ENCODE results near the gene SEPTIN11. TPM values are rescaled to one million over a fixed set of nuclear protein-coding genes. Genes with fewer than 3 reads are reported as not detected.

The SEPTIN11 gene
- total RNA-seq, 1 donor from 2014 or later: 623 TPM

GRCh38 chr4:76951672-76952010 is 2.1 kb downstream of the SEPTIN11 start:
- peak overlapping the region; percentile 92 for H3K4me3 Mint-ChIP-seq (ENCODE audit: unreplicated experiment)
- peak overlapping the region; percentile 99 for H3K9ac ChIP-seq (ENCODE audit: low read length)
- H3K27me3 ChIP-seq (ENCODE audit: insufficient read depth, low read length): no peaks in the 10 kb centered on the region
- H3K27me3 Mint-ChIP-seq (ENCODE audit: low read depth, unreplicated experiment): no peaks in the 10 kb centered on the region
- TF ChIP-seq CTCF (IDR thresholded peaks at IDR 0.05; ENCODE audit: insufficient read depth, low read depth, low read length) (no peak), EZH2 (IDR thresholded peaks at IDR 0.05; ENCODE audit: insufficient read depth, low read length) (no peak)
- no peak overlapping the region for H2AFZ ChIP-seq (ENCODE audit: low read depth, low read length)
- H3K27ac ChIP-seq (ENCODE audit: low read depth, low read length): peak overlapping the region; percentile 96
- peak overlapping the region; percentile 94 for H3K4me2 ChIP-seq (ENCODE audit: low read length)
- H3K36me3 Mint-ChIP-seq (ENCODE audit: low read depth, unreplicated experiment): peaks cover 17% of the 10 kb centered on the region
- no peaks in the 10 kb centered on the region for H3K9me3 ChIP-seq (ENCODE audit: insufficient read depth, low read depth, low read length)
- no peaks in the 10 kb centered on the region for H3K9me3 Mint-ChIP-seq (ENCODE audit: unreplicated experiment)
- peak overlapping the region; percentile 95 for H3K4me3 ChIP-seq (ENCODE audit: insufficient read depth, low read depth, low read length)
- peaks cover 63% of the 10 kb centered on the region for H4K20me1 ChIP-seq (ENCODE audit: insufficient read depth, low read length)
- H3K27ac Mint-ChIP-seq (ENCODE audit: unreplicated experiment): peak overlapping the region; percentile 97
- FAIRE-seq (peak; percentile 17), DNase-seq (ENCODE audit: low read depth) (peak; percentile 34)
- peaks cover 34% of the 10 kb centered on the region for H3K4me1 Mint-ChIP-seq (ENCODE audit: low read depth, unreplicated experiment)
- peaks cover 43% of the 10 kb centered on the region for H3K4me1 ChIP-seq (ENCODE audit: insufficient read depth, low read length)
- peaks cover 20% of the 10 kb centered on the region for H3K36me3 ChIP-seq (ENCODE audit: insufficient read depth, low read length)
- H3K79me2 ChIP-seq (ENCODE audit: insufficient read depth, low read length): peaks cover 98% of the 10 kb centered on the region

- Mint-ChIP-seq H3K27ac (ENCODE audit: unreplicated experiment) (peak overlapping the region; percentile 74), H3K36me3 (ENCODE audit: low read depth, unreplicated experiment) (peaks cover 18% of the 10 kb centered on the region), H3K27me3 (ENCODE audit: low read depth, unreplicated experiment) (no peaks in the 10 kb centered on the region), H3K9me3 (ENCODE audit: unreplicated experiment) (no peaks in the 10 kb centered on the region), H3K4me1 (ENCODE audit: low read depth, unreplicated experiment) (peaks cover 37% of the 10 kb centered on the region), H3K4me3 (ENCODE audit: unreplicated experiment) (peak overlapping the region; percentile 92)
- peaks cover 20% of the 10 kb centered on the region for H3K36me3 ChIP-seq (ENCODE audit: insufficient read depth, low read length)
- FAIRE-seq (no peak), DNase-seq (ENCODE audit: low read depth) (peak; percentile 22)
- H4K20me1 ChIP-seq (ENCODE audit: insufficient read depth, low read length): peaks cover 64% of the 10 kb centered on the region
- TF ChIP-seq CTCF (IDR thresholded peaks at IDR 0.05; ENCODE audit: insufficient read depth, low read depth, low read length) (no peak), EZH2 (IDR thresholded peaks at IDR 0.05; ENCODE audit: insufficient read depth, low read length) (no peak)
- H2AFZ ChIP-seq (ENCODE audit: low read depth, low read length): no peak overlapping the region
- peaks cover 98% of the 10 kb centered on the region for H3K79me2 ChIP-seq (ENCODE audit: insufficient read depth, low read length)
- H3K9me3 ChIP-seq (ENCODE audit: insufficient read depth, low read depth, low read length): no peaks in the 10 kb centered on the region
- H3K27ac ChIP-seq (ENCODE audit: low read depth, low read length): peak overlapping the region; percentile 96
- peak overlapping the region; percentile 94 for H3K4me2 ChIP-seq (ENCODE audit: low read length)
- H3K4me3 ChIP-seq (ENCODE audit: insufficient read depth, low read depth, low read length): peak overlapping the region; percentile 95
- peak overlapping the region; percentile 99 for H3K9ac ChIP-seq (ENCODE audit: low read length)
- peaks cover 41% of the 10 kb centered on the region for H3K4me1 ChIP-seq (ENCODE audit: insufficient read depth, low read length)
- H3K27me3 ChIP-seq (ENCODE audit: insufficient read depth, low read length): no peaks in the 10 kb centered on the region
Observed at GRCh38 chr4:76952071-76952470, 2.5 kb downstream of the SEPTIN11 start.

GRCh38 chr4:76952656-76953582 is 3.4 kb downstream of the SEPTIN11 start:
- peak overlapping the region; percentile 95 for H3K4me3 ChIP-seq (ENCODE audit: insufficient read depth, low read depth, low read length)
- H3K36me3 ChIP-seq (ENCODE audit: insufficient read depth, low read length): peaks cover 23% of the 10 kb centered on the region
- H3K9me3 ChIP-seq (ENCODE audit: insufficient read depth, low read depth, low read length): no peaks in the 10 kb centered on the region
- FAIRE-seq: no peak
- peaks cover 72% of the 10 kb centered on the region for H4K20me1 ChIP-seq (ENCODE audit: insufficient read depth, low read length)
- Mint-ChIP-seq H3K9me3 (ENCODE audit: unreplicated experiment) (no peaks in the 10 kb centered on the region), H3K4me3 (ENCODE audit: unreplicated experiment) (peak overlapping the region; percentile 92), H3K36me3 (ENCODE audit: low read depth, unreplicated experiment) (peaks cover 21% of the 10 kb centered on the region), H3K27me3 (ENCODE audit: low read depth, unreplicated experiment) (no peaks in the 10 kb centered on the region), H3K27ac (ENCODE audit: unreplicated experiment) (peak overlapping the region; percentile 74), H3K4me1 (ENCODE audit: low read depth, unreplicated experiment) (peaks cover 45% of the 10 kb centered on the region)
- peaks cover 98% of the 10 kb centered on the region for H3K79me2 ChIP-seq (ENCODE audit: insufficient read depth, low read length)
- no peak overlapping the region for H2AFZ ChIP-seq (ENCODE audit: low read depth, low read length)
- H3K27me3 ChIP-seq (ENCODE audit: insufficient read depth, low read length): no peaks in the 10 kb centered on the region
- TF ChIP-seq EZH2 (IDR thresholded peaks at IDR 0.05; ENCODE audit: insufficient read depth, low read length): no peak
- TF ChIP-seq CTCF (IDR thresholded peaks at IDR 0.05; ENCODE audit: insufficient read depth, low read depth, low read length): no peak
- H3K4me1 ChIP-seq (ENCODE audit: insufficient read depth, low read length): peaks cover 35% of the 10 kb centered on the region
- no peak overlapping the region for H3K27ac ChIP-seq (ENCODE audit: low read depth, low read length)
- DNase-seq (ENCODE audit: low read depth): no peak
- H3K9ac ChIP-seq (ENCODE audit: low read length): peak overlapping the region; percentile 99
- H3K4me2 ChIP-seq (ENCODE audit: low read length): peak overlapping the region; percentile 94
